K562 (cell line): Measurements from ENCODE around the gene PLXDC1. TPM values are rescaled to one million over a fixed set of nuclear protein-coding genes. Genes with fewer than 3 reads are reported as not detected.

Source experiments
- ATAC-seq: fragments of 200-7000 bp; cut with Tn5 transposase; 3 replicates; pipeline ENCODE4 v1.9.1; 2020; ENCODE audit warnings: moderate library complexity
- BruUV-seq: library from RNA; stranded (reverse); fragments of 400-500 nt; replicated peaks from 2 replicates; lab custom pipeline; 2021; lab: Mats Ljungman, UMichigan
- CTCF ChIA-PET: fragments of 300-600 bp; formaldehyde crosslinking; extraction: SDS; loops from one replicate; lab custom pipeline; 2021; ENCODE audit warnings: low intra/inter-chr PET ratio; lab: Yijun Ruan, JAX
- POLR2A ChIA-PET: fragments of 300-600, 350-650 bp; sonication (Branson Sonifier 250); formaldehyde crosslinking; extraction: SDS; loops from one replicate; lab custom pipeline; 2021; ENCODE audit warnings: antibody characterized with exemption, inconsistent platforms; lab: Yijun Ruan, JAX
- DNase-seq, 4 experiments: peaks; one replicate each; pipeline versions ENCODE4 v3.0.0 to v3.0.0-alpha.2; 2011 to 2018; ENCODE audit warnings: low spot score in 3 of 4, mixed read lengths in 3 of 4; ENCODE audit errors: extremely low read depth in 1 of 4
- FAIRE-seq: peaks from 2 replicates; lab custom pipeline; 2011; peaks lifted over from hg19 to GRCh38; lab: Jason Lieb, UNC
- H2AFZ ChIP-seq: 2 replicates; pipeline ENCODE4 v1.6.0; 2011; ENCODE audit warnings: low read depth, low read length, control low read depth, inconsistent platforms
- H3K27ac ChIP-seq: fragments of 200-600 bp; 3 replicates; pipeline ENCODE4 v1.8.0; 2011; ENCODE audit warnings: low read depth, mild to moderate bottlenecking, control low read depth, inconsistent platforms, low read length, moderate library complexity, mixed read lengths; ENCODE audit errors: extremely low read depth
- H3K27me3 ChIP-seq, 2 experiments: fragments of 300-600 bp in 1 of 2; 2 replicates in 1 of 2; 3 replicates in 1 of 2; pipeline versions ENCODE4 v1.6.0 to v1.8.0; 2011; ENCODE audit warnings: inconsistent platforms in 2 of 2, low read length in 2 of 2, mild to moderate bottlenecking in 1 of 2, mixed read lengths in 1 of 2, moderate library complexity in 1 of 2; ENCODE audit not compliant: control insufficient read depth in 2 of 2, insufficient read depth in 2 of 2
- H3K36me3 ChIP-seq: fragments of 300-600 bp; 3 replicates; pipeline ENCODE4 v1.8.0; 2011; ENCODE audit warnings: mild to moderate bottlenecking, low read length, inconsistent platforms; ENCODE audit not compliant: control insufficient read depth, insufficient read depth
- H3K4me1 ChIP-seq, 2 experiments: fragments of 200-600 bp in 1 of 2; replicated peaks in 1 of 2; 2 replicates in 1 of 2; 3 replicates in 1 of 2; pipeline versions ENCODE4 v1.5.1 to v1.8.0; 2011; ENCODE audit warnings: inconsistent platforms in 2 of 2, low read length in 2 of 2, mild to moderate bottlenecking in 1 of 2, mixed read lengths in 1 of 2, moderate library complexity in 1 of 2; ENCODE audit not compliant: control insufficient read depth in 2 of 2, insufficient read depth in 2 of 2
- H3K4me2 ChIP-seq: 2 replicates; pipeline ENCODE4 v1.6.1; 2011; ENCODE audit warnings: low read length, control low read depth, inconsistent platforms, mixed read lengths; ENCODE audit not compliant: insufficient read depth
- H3K4me3 ChIP-seq: fragments of 200-600 bp; sonication (generic), shearing (Covaris generic); 2 replicates; pipeline ENCODE4 v1.5.1; 2016; ENCODE audit warnings: control low read depth, inconsistent platforms
- H3K79me2 ChIP-seq: fragments of 200-600 bp; 3 replicates; pipeline ENCODE4 v1.8.0; 2011; ENCODE audit warnings: low read length, inconsistent platforms; ENCODE audit not compliant: control insufficient read depth, insufficient read depth
- H3K9ac ChIP-seq, 2 experiments: 2 replicates each; pipeline versions ENCODE4 v1.6.0 to v1.6.1; 2011; ENCODE audit warnings: low read depth in 2 of 2, low read length in 2 of 2, control low read depth in 1 of 2, inconsistent platforms in 1 of 2, mild to moderate bottlenecking in 1 of 2, mixed read lengths in 1 of 2; ENCODE audit not compliant: insufficient read depth in 1 of 2
- H3K9me1 ChIP-seq: one replicate; pipeline ENCODE4 v1.6.0; 2011; ENCODE audit warnings: inconsistent platforms, mild to moderate bottlenecking, low read length, moderate library complexity; ENCODE audit not compliant: control insufficient read depth, insufficient read depth
- H3K9me3 ChIP-seq: replicated peaks from 2 replicates; pipeline ENCODE4 v1.5.1; 2011; ENCODE audit warnings: low read depth, low read length, inconsistent platforms; ENCODE audit not compliant: control insufficient read depth, insufficient read depth
- H4K20me1 ChIP-seq: replicated peaks from 2 replicates; pipeline ENCODE4 v1.6.1; 2011; ENCODE audit warnings: low read length, inconsistent platforms, mixed read lengths; ENCODE audit not compliant: control insufficient read depth, insufficient read depth
- HOMEZ ChIP-seq: fragments of 250-450 bp; sonication (Bioruptor Pico); IDR thresholded peaks from 2 replicates; pipeline ENCODE4 v1.4.0; 2020; ENCODE audit warnings: mild to moderate bottlenecking, moderate library complexity
- KAT8 ChIP-seq: fragments of 450-650 bp; IDR thresholded peaks from 2 replicates; pipeline ENCODE4 v1.6.1; 2016; ENCODE audit warnings: low read depth, mild to moderate bottlenecking
- MYBL2 ChIP-seq, 2 experiments: fragments of 450-650 bp in 1 of 2; sonication (generic) in 1 of 2; formaldehyde crosslinking in 1 of 2; IDR thresholded peaks; 2 replicates each; pipeline versions ENCODE4 v1.6.1 to v1.8.1; 2017 to 2022; ENCODE audit warnings: borderline replicate concordance in 1 of 2, inconsistent platforms in 1 of 2, low read depth in 1 of 2, mild to moderate bottlenecking in 1 of 2, missing genetic modification reagents in 1 of 2, moderate library complexity in 1 of 2
- RBM25 ChIP-seq: fragments of 200-400 bp; formaldehyde crosslinking; IDR thresholded peaks from 2 replicates; pipeline ENCODE4 v1.6.1; 2018; ENCODE audit warnings: low read length, low read depth, moderate library complexity; ENCODE audit not compliant: severe bottlenecking
- SAFB ChIP-seq: fragments of 200-400 bp; formaldehyde crosslinking; IDR thresholded peaks from 2 replicates; pipeline ENCODE4 v1.6.1; 2017; ENCODE audit warnings: low read depth, low read length, borderline replicate concordance
- ZNF655 ChIP-seq: fragments of 250-450 bp; sonication (Bioruptor Pico); IDR thresholded peaks from 2 replicates; pipeline ENCODE4 v1.5.0; 2021
- WGBS: fragments of 100-300 bp; shearing (Covaris generic); methylation state at CpG from one replicate; pipeline ENCODE4 v1.1.6; 2016; ENCODE audit warnings: low coverage, mixed read lengths; ENCODE audit not compliant: insufficient coverage; ENCODE audit errors: missing lambda C conversion rate; 5-methylcytosine and 5-hydroxymethylcytosine counted together
- in situ Hi-C: fragments of 300-500 bp; cut with MboI; formaldehyde crosslinking; loops from 4 replicates; pipeline ENCODE4 v1.15.0; 2018; ENCODE audit warnings: inconsistent platforms, mixed read lengths
- intact Hi-C: fragments of 100-400 bp; cut with micrococcal nuclease; formaldehyde crosslinking; loops from 2 replicates; pipeline ENCODE4 v1.14.2; 2022
- polyA plus RNA-seq, 8 experiments: library from polyadenylated mRNA; depleted of rRNA in 4 of 8; stranded (reverse) in 5 of 8; unstranded in 3 of 8; fragments of >200 nt; fragmentation: Nextera tagmentation in 2 of 8; fragmentation: Illumina TruSeq in 1 of 8; extraction: Ambion mirVana in 2 of 8; extraction: Trizol in 1 of 8; gene quantifications; 2 replicates each; pipeline versions ENCODE4 v1.2.1 to v1.2.3, GENCODE V29; 2011 to 2014; ENCODE audit warnings: inconsistent platforms in 1 of 8, missing spikeins in 1 of 8
- total RNA-seq, 7 experiments: library from RNA; depleted of rRNA in 6 of 7; stranded (reverse); fragments of >200 nt in 6 of 7; fragmentation: Illumina TruSeq in 2 of 7; extraction: Trizol in 2 of 7; gene quantifications; 2 replicates each; pipeline versions ENCODE4 v1.2.1 to v1.2.3, GENCODE V29; 2011 to 2021; ENCODE audit warnings: low replicate concordance in 1 of 7

The PLXDC1 gene
- total and polyA plus RNA-seq, 9 of the 15 experiments (the other 6 are each of a cell fraction or from before 2014, with no cell fraction given), result not detected

- intact Hi-C loops (no loop called here), in situ Hi-C loops (no loop called here)
- H3K36me3 ChIP-seq, result no peaks in the 10 kb centered on the region
- no peak overlapping the region for H3K9ac ChIP-seq
- TF ChIP-seq SAFB (no peak), KAT8 (no peak), ZNF655 (no peak), MYBL2 (IDR thresholded peaks at IDR 0.05; ENCODE audit: low read depth) (no peak), MYBL2 (CRISPR knock-in tag; IDR thresholded peaks at IDR 0.05; ENCODE audit: borderline replicate concordance) (no peak), RBM25 (no peak), HOMEZ (CRISPR knock-in tag) (no peak)
- no peak for DNase-seq
- 0 out of 2 replicates have a peak overlapping the region, but pooled peaks have one; percentile 82 for H3K4me2 ChIP-seq
- ChIA-PET POLR2A (no interaction called here), CTCF (no interaction called here)
- H3K9me3 ChIP-seq, result peaks cover 3% of the 10 kb centered on the region; the same call in 1 of the 2 replicates
- H4K20me1 ChIP-seq, result no peaks in the 10 kb centered on the region
- no TSS peak for BruUV-seq
- no peak overlapping the region for H2AFZ ChIP-seq
- WGBS, result 78% methylated on average over 11 of the region's 11 CpGs
- ATAC-seq, result no peak
- H3K27ac ChIP-seq, result no peak overlapping the region
- peaks cover 4% of the 10 kb centered on the region in 2 experiments for H3K27me3 ChIP-seq
- peak; percentile 6 for FAIRE-seq
- no peaks in the 10 kb centered on the region for H3K9me1 ChIP-seq
- no peak overlapping the region for H3K4me3 ChIP-seq
- peaks cover 4 to 11% of the 10 kb centered on the region in 2 experiments; a peak in 4 of 5 replicates for H3K4me1 ChIP-seq
- H3K79me2 ChIP-seq, result no peaks in the 10 kb centered on the region
Observed at GRCh38 chr17:39057701-39058206, 93.7 kb downstream of the PLXDC1 start.
